ENCODE data around the gene PRKCQ.
A peak's percentile ranks its signal among the peaks of the same experiment; 100 is the strongest.
"Not testable (repeated sequence)": the region's sequence is repeated elsewhere in the genome, so short reads cannot be mapped to it uniquely, and the experiment has no call there.

Gene PRKCQ

GRCh38 chr10:6486309-6486708 lies 93.8 kb downstream of the PRKCQ start:
- DNase-seq = no peak

GRCh38 chr10:6482737-6483357 lies 97.2 kb downstream of the PRKCQ start:
- no peak for DNase-seq

GRCh38 chr10:6478722-6479121 lies 101.4 kb downstream of the PRKCQ start:
- DNase-seq = no peak

GRCh38 chr10:6476989-6477388 lies 103.1 kb downstream of the PRKCQ start:
- no peak for DNase-seq

- no peak for DNase-seq
Measured at GRCh38 chr10:6474871-6475270, 105.2 kb downstream of the PRKCQ start.

- peak; percentile 16 for DNase-seq
Measured at GRCh38 chr10:6473901-6474370, 106.1 kb downstream of the PRKCQ start.

- peak; percentile 29 for DNase-seq
Measured at GRCh38 chr10:6473430-6473829, 106.6 kb downstream of the PRKCQ start.

- DNase-seq = not testable (repeated sequence)
Measured at GRCh38 chr10:6472710-6473005, 107.4 kb downstream of the PRKCQ start.

- DNase-seq = no peak
Measured at GRCh38 chr10:6470894-6471618, 109.0 kb downstream of the PRKCQ start.

- no peak for DNase-seq
Measured at GRCh38 chr10:6469661-6470060, 110.4 kb downstream of the PRKCQ start.

- peak; percentile 24 for DNase-seq
Measured at GRCh38 chr10:6465854-6466601, 114.0 kb downstream of the PRKCQ start.

GRCh38 chr10:6465437-6465836 lies 114.6 kb downstream of the PRKCQ start:
- no peak for DNase-seq

- DNase-seq = no peak
Measured at GRCh38 chr10:6464862-6465430, 115.1 kb downstream of the PRKCQ start.

GRCh38 chr10:6463366-6463765 lies 116.7 kb downstream of the PRKCQ start:
- no peak for DNase-seq

- no peak for DNase-seq
Measured at GRCh38 chr10:6461961-6462360, 118.1 kb downstream of the PRKCQ start.

- DNase-seq = no peak
Measured at GRCh38 chr10:6460861-6461409, 119.1 kb downstream of the PRKCQ start.

GRCh38 chr10:6458814-6459213 lies 121.3 kb downstream of the PRKCQ start:
- DNase-seq = no peak

- no peak for DNase-seq
Measured at GRCh38 chr10:6457376-6457775, 122.7 kb downstream of the PRKCQ start.

GRCh38 chr10:6456067-6456466 lies 124.0 kb downstream of the PRKCQ start:
- no peak for DNase-seq

- no peak for DNase-seq
Measured at GRCh38 chr10:6455592-6455991, 124.5 kb downstream of the PRKCQ start.

GRCh38 chr10:6446711-6447110 lies 133.4 kb downstream of the PRKCQ start:
- DNase-seq = no peak

- DNase-seq = peak; percentile 65
Measured at GRCh38 chr10:6445671-6446316, 134.3 kb downstream of the PRKCQ start.

GRCh38 chr10:6439875-6440274 lies 140.2 kb downstream of the PRKCQ start:
- not testable (repeated sequence) for DNase-seq
